Neural cell (in vitro differentiated cells): ENCODE results near the gene URAD. TPM values are rescaled to one million over a fixed set of nuclear protein-coding genes. Genes with fewer than 3 reads are reported as not detected.

Source experiments
- H2AFZ ChIP-seq: fragments of 200-600, 300-800 bp; sonication (generic), shearing (Covaris generic); 2 replicates; pipeline ENCODE4 v1.6.0; 2014; ENCODE audit warnings: low read depth, mild to moderate bottlenecking, antibody characterized with exemption, low read length, moderate library complexity
- H3F3A ChIP-seq: fragments of 200-600 bp; shearing (Covaris generic); 2 replicates; pipeline ENCODE4 v1.6.1; 2016; ENCODE audit warnings: mild to moderate bottlenecking, moderate library complexity, mixed read lengths, antibody characterized with exemption, low read length; ENCODE audit not compliant: insufficient read depth, poor library complexity, severe bottlenecking
- H3K27ac ChIP-seq: fragments of 200-600, 300-800 bp; sonication (generic), shearing (Covaris generic); 2 replicates; pipeline ENCODE4 v1.5.1; 2014; ENCODE audit warnings: mild to moderate bottlenecking, low read length, moderate library complexity
- H3K27me3 ChIP-seq: fragments of 300-800, 200-600 bp; sonication (generic), shearing (Covaris generic); 2 replicates; pipeline ENCODE4 v1.6.0; 2014; ENCODE audit warnings: mild to moderate bottlenecking, low read depth, low read length, moderate library complexity; ENCODE audit not compliant: insufficient read depth
- H3K36me3 ChIP-seq: fragments of 300-800, 200-600 bp; sonication (generic), shearing (Covaris generic); 2 replicates; pipeline ENCODE4 v1.5.1; 2014; ENCODE audit warnings: mild to moderate bottlenecking, antibody characterized with exemption, low read length, moderate library complexity; ENCODE audit not compliant: insufficient read depth
- H3K4me2 ChIP-seq: fragments of 300-800, 200-600 bp; sonication (generic), shearing (Covaris generic); 2 replicates; pipeline ENCODE4 v1.6.0; 2014; ENCODE audit warnings: mild to moderate bottlenecking, low read length
- H3K4me3 ChIP-seq: fragments of 300-800, 200-600 bp; sonication (generic), shearing (Covaris generic); 2 replicates; pipeline ENCODE4 v1.5.1; 2014; ENCODE audit warnings: mild to moderate bottlenecking, low read length, moderate library complexity
- H3K79me2 ChIP-seq: fragments of 200-600 bp; shearing (Covaris generic); replicated peaks from 2 replicates; pipeline ENCODE4 v1.6.0; 2014; ENCODE audit warnings: mild to moderate bottlenecking, low read length, moderate library complexity; ENCODE audit not compliant: insufficient read depth
- H3K9ac ChIP-seq: fragments of 300-800, 200-600 bp; sonication (generic), shearing (Covaris generic); 2 replicates; pipeline ENCODE4 v1.6.1; 2016; ENCODE audit warnings: mild to moderate bottlenecking, low read length, mixed read lengths
- H3K9me2 ChIP-seq: fragments of 200-600 bp; shearing (Covaris generic); 2 replicates; pipeline ENCODE4 v1.6.1; 2016; ENCODE audit warnings: mild to moderate bottlenecking, low read length, mixed read lengths; ENCODE audit not compliant: insufficient read depth
- H3K9me3 ChIP-seq: fragments of 200-600, 300-800 bp; sonication (generic), shearing (Covaris generic); 2 replicates; pipeline ENCODE4 v1.6.1; 2016; ENCODE audit warnings: mild to moderate bottlenecking, mixed run types, low read length, moderate library complexity, mixed read lengths
- H4K20me1 ChIP-seq: fragments of 200-600 bp; shearing (Covaris generic); 2 replicates; pipeline ENCODE4 v1.6.1; 2016; ENCODE audit warnings: mild to moderate bottlenecking, mixed run types; ENCODE audit not compliant: insufficient read depth
- EZH2 ChIP-seq: fragments of 200-600, 300-800 bp; shearing (Covaris generic), sonication (generic); IDR thresholded peaks from 2 replicates; pipeline ENCODE4 v1.6.1; 2014; ENCODE audit warnings: antibody characterized with exemption, low read length, borderline replicate concordance, mild to moderate bottlenecking; ENCODE audit not compliant: insufficient read depth, poor library complexity, severe bottlenecking
- MXI1 ChIP-seq: fragments of 450-650 bp; conservative IDR thresholded peaks from 2 replicates; pipeline ENCODE4 v1.6.1; 2014; ENCODE audit warnings: antibody characterized with exemption, mild to moderate bottlenecking; ENCODE audit not compliant: poor library complexity, severe bottlenecking
- RAD21 ChIP-seq: fragments of 450-650 bp; conservative IDR thresholded peaks from 2 replicates; pipeline ENCODE4 v1.6.1; 2014; ENCODE audit warnings: antibody characterized with exemption, mild to moderate bottlenecking, moderate library complexity
- SMC3 ChIP-seq: fragments of 450-650 bp; conservative IDR thresholded peaks from 2 replicates; pipeline ENCODE4 v1.6.1; 2014; ENCODE audit warnings: antibody characterized with exemption, mild to moderate bottlenecking, moderate library complexity; ENCODE audit not compliant: poor library complexity
- polyA plus RNA-seq: library from polyadenylated mRNA; depleted of rRNA; stranded (reverse); fragments of >200 nt; gene quantifications from 2 replicates; pipeline ENCODE4 v1.2.3, GENCODE V29; 2014
- TF ChIP-seq, protein P1 (sequence below): IDR thresholded peaks from 2 replicates; pipeline ENCODE4 v1.6.1; 2012; ENCODE audit warnings: borderline replicate concordance
- TF ChIP-seq, protein P2 (sequence below): fragments of 450-650 bp; IDR thresholded peaks from 2 replicates; pipeline ENCODE4 v1.5.1; 2014; ENCODE audit warnings: antibody characterized with exemption, mild to moderate bottlenecking, moderate library complexity; ENCODE audit not compliant: poor library complexity, severe bottlenecking

Gene URAD
- polyA plus RNA-seq, 1 donor from 2014 or later, result not detected

DNA sequence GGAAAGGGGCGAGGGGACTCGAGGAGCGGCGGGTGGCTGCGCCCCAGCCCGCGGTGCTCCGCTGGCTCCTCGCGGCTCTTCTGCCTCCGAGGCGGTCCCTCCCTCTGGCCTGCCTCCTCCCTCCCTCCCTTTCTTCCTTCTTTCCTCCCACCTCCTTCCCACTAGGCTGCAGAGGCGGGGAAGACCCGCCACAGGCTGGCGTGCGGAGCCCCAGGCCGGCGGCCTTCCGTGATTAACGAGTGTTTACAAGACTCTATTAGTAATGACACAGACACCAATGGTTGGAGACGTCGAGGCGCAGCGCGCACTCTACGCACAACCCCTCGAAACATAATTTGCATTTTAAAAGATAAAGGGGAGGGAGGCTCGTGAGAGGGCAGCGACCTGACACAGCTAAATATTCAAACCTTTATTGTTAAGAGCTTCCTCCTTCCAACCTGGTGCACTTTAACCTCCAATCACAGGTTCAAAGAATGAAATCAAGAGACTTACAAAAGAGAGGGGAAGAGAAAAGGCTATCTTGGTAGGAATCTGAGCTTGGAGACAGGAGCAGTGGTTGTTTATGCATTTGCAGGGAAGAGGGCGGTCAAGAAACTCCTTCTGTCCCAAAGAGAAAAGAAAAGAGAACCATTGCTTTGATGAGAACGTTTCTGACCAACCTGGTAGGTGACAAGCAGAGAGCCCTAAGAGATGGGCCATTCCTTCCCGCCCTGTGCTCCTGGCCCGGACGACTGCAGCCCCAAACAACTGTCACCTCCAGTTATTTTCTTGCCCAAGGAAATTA, 19.2 kb downstream of the URAD start, which contains the start of gene CDX2:
CDX2 (minus strand) TSS at position 234 of the 784 bp plus-strand sequence. CDS start 309 bp downstream, outside the sequence.
- Histone ChIP-seq H3K27ac (no peak within 1 kb of the TSS), H3K9ac (no peak within 1 kb of the TSS), H3K4me2 (no peak within 1 kb of the TSS), H3K4me3 (peak within 1 kb of the TSS; percentile 51), H3K36me3 (no peaks in the 10 kb centered on the region), H3K9me3 (no peaks in the 10 kb centered on the region), H3K79me2 (no peaks in the 10 kb centered on the region), H2AFZ (no peak within 1 kb of the TSS), H3F3A (no peaks in the 10 kb centered on the region), H3K9me2 (no peaks in the 10 kb centered on the region), H3K27me3 (peaks cover 100% of the 10 kb centered on the region), H4K20me1 (no peaks in the 10 kb centered on the region)
- peak; percentile 14 for TF ChIP-seq EZH2
- TF ChIP-seq, protein P1, sequence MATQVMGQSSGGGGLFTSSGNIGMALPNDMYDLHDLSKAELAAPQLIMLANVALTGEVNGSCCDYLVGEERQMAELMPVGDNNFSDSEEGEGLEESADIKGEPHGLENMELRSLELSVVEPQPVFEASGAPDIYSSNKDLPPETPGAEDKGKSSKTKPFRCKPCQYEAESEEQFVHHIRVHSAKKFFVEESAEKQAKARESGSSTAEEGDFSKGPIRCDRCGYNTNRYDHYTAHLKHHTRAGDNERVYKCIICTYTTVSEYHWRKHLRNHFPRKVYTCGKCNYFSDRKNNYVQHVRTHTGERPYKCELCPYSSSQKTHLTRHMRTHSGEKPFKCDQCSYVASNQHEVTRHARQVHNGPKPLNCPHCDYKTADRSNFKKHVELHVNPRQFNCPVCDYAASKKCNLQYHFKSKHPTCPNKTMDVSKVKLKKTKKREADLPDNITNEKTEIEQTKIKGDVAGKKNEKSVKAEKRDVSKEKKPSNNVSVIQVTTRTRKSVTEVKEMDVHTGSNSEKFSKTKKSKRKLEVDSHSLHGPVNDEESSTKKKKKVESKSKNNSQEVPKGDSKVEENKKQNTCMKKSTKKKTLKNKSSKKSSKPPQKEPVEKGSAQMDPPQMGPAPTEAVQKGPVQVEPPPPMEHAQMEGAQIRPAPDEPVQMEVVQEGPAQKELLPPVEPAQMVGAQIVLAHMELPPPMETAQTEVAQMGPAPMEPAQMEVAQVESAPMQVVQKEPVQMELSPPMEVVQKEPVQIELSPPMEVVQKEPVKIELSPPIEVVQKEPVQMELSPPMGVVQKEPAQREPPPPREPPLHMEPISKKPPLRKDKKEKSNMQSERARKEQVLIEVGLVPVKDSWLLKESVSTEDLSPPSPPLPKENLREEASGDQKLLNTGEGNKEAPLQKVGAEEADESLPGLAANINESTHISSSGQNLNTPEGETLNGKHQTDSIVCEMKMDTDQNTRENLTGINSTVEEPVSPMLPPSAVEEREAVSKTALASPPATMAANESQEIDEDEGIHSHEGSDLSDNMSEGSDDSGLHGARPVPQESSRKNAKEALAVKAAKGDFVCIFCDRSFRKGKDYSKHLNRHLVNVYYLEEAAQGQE, result no peak

DNA sequence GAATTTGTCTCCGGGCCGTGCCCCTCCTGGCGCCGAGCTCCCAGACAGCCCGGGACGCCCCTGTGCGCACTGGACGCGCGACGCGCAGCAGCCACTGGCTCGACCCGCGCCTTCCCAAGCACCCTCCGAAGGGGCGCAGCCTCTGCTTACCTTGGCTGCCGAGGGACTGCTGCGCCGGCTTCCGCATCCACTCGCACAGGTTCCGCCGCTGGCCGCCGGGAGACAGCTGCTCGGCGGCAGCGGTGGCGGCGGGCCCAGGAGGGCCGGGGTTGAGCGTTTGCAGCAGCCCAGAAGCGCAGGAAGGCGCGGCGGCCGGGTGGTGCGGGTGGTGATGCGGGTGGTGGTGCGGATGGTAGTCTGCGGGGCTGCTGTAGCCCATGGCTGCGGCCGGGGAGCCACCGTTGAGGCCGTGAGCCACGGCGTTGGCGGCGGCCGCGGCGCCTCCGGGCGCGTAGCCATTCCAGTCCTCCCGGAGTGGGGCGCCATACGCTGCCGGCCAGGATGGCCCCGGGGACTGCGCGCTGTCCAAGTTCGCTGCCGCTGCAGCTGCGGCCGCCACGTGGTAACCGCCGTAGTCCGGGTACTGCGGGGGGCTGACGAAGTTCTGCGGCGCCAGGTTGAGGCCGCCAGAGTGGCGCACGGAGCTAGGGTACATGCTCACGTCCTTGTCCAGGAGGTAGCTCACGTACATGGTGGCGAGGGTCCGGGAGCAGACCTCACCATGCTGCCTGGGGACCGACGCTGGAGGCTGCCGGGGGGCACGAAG, 20.0 kb downstream of the URAD start:
- Histone ChIP-seq H3F3A (no peaks in the 10 kb centered on the region), H3K27me3 (peaks cover 100% of the 10 kb centered on the region), H3K27ac (no peak overlapping the region), H3K9me2 (no peaks in the 10 kb centered on the region), H3K9ac (no peak overlapping the region), H3K9me3 (no peaks in the 10 kb centered on the region), H3K79me2 (no peaks in the 10 kb centered on the region), H2AFZ (no peak overlapping the region), H3K4me2 (no peak overlapping the region), H4K20me1 (no peaks in the 10 kb centered on the region), H3K36me3 (no peaks in the 10 kb centered on the region), H3K4me3 (peak overlapping the region; percentile 51)
- TF ChIP-seq SMC3 (no peak), MXI1 (no peak), EZH2 (peak; percentile 96), RAD21 (no peak)
- TF ChIP-seq, protein P2, sequence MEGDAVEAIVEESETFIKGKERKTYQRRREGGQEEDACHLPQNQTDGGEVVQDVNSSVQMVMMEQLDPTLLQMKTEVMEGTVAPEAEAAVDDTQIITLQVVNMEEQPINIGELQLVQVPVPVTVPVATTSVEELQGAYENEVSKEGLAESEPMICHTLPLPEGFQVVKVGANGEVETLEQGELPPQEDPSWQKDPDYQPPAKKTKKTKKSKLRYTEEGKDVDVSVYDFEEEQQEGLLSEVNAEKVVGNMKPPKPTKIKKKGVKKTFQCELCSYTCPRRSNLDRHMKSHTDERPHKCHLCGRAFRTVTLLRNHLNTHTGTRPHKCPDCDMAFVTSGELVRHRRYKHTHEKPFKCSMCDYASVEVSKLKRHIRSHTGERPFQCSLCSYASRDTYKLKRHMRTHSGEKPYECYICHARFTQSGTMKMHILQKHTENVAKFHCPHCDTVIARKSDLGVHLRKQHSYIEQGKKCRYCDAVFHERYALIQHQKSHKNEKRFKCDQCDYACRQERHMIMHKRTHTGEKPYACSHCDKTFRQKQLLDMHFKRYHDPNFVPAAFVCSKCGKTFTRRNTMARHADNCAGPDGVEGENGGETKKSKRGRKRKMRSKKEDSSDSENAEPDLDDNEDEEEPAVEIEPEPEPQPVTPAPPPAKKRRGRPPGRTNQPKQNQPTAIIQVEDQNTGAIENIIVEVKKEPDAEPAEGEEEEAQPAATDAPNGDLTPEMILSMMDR, result no peak
- TF ChIP-seq, protein P1, result no peak
